GM21737 (cell line): ENCODE measurements around the gene TFAP2B.

ENCODE experiments used
- ATAC-seq: cut with Tn5 transposase; IDR thresholded peaks from one replicate; pipeline ENCODE4 v1.9.1; 2021; ENCODE audit warnings: mild to moderate bottlenecking, moderate library complexity; ENCODE audit not compliant: unreplicated experiment

The TFAP2B gene

GRCh38 chr6:50847890-50848594 is 29.4 kb downstream of the TFAP2B start:
- no peak for ATAC-seq

- ATAC-seq: no peak
These were observed 30.5 kb downstream of the TFAP2B start for GRCh38 chr6:50848989-50849795.

GRCh38 chr6:50849796-50850180 is 31.1 kb downstream of the TFAP2B start:
- no peak for ATAC-seq

GRCh38 chr6:50850223-50851048 is 31.8 kb downstream of the TFAP2B start:
- no peak for ATAC-seq

GRCh38 chr6:50851049-50851845 is 32.6 kb downstream of the TFAP2B start:
- ATAC-seq: no peak

- no peak for ATAC-seq
These were observed 35.3 kb downstream of the TFAP2B start for GRCh38 chr6:50853939-50854338.

GRCh38 chr6:50861692-50862091 is 43.0 kb downstream of the TFAP2B start:
- no peak for ATAC-seq

GRCh38 chr6:50862176-50862575 is 43.5 kb downstream of the TFAP2B start:
- ATAC-seq: no peak

- ATAC-seq: no peak
These were observed 45.9 kb downstream of the TFAP2B start for GRCh38 chr6:50864601-50865000.

GRCh38 chr6:50868466-50868865 is 49.8 kb downstream of the TFAP2B start:
- no peak for ATAC-seq

GRCh38 chr6:50873167-50873566 is 54.5 kb downstream of the TFAP2B start:
- ATAC-seq: no peak

- ATAC-seq: no peak
These were observed 65.7 kb downstream of the TFAP2B start for GRCh38 chr6:50884364-50884763.

GRCh38 chr6:50887112-50887511 is 68.4 kb downstream of the TFAP2B start:
- ATAC-seq: no peak

GRCh38 chr6:50889497-50889896 is 70.8 kb downstream of the TFAP2B start:
- ATAC-seq: no peak

GRCh38 chr6:50889935-50890334 is 71.3 kb downstream of the TFAP2B start:
- ATAC-seq: no peak

GRCh38 chr6:50890579-50890978 is 71.9 kb downstream of the TFAP2B start:
- ATAC-seq: no peak

- ATAC-seq: no peak
These were observed 72.6 kb downstream of the TFAP2B start for GRCh38 chr6:50891290-50891689.
